Kidney epithelial cell (primary cell): ENCODE measurements around the gene ZNF77. TPM values are rescaled to one million over a fixed set of nuclear protein-coding genes. Genes with fewer than 3 reads are reported as not detected.

Experiments
- DNase-seq: peaks from one replicate; pipeline ENCODE4 v3.0.0-alpha.2; 2010; ENCODE audit warnings: low read depth
- H3K27me3 ChIP-seq: 2 replicates; pipeline ENCODE4 v1.6.0; 2011; ENCODE audit warnings: low read length; ENCODE audit not compliant: control insufficient read depth, insufficient read depth
- H3K36me3 ChIP-seq: 2 replicates; pipeline ENCODE4 v1.5.1; 2011; ENCODE audit warnings: low read length; ENCODE audit not compliant: control insufficient read depth, insufficient read depth
- H3K4me3 ChIP-seq: 2 replicates; pipeline ENCODE4 v1.5.1; 2011; ENCODE audit warnings: low read depth, mild to moderate bottlenecking, control low read depth, low read length
- CTCF ChIP-seq: IDR thresholded peaks from 2 replicates; pipeline ENCODE4 v1.5.1; 2011; ENCODE audit warnings: mild to moderate bottlenecking, moderate library complexity, low read length, control low read depth, inconsistent platforms; ENCODE audit not compliant: insufficient read depth, poor library complexity, severe bottlenecking
- total RNA-seq: library from RNA; depleted of rRNA; stranded (reverse); fragments of >200 nt; gene quantifications from 2 replicates; pipeline ENCODE4 v1.2.3, GENCODE V29; 2015

Gene ZNF77
- total RNA-seq, 1 donor from 2014 or later, result 3.1 TPM

- DNase-seq, result peak; percentile 75
- Histone ChIP-seq H3K36me3 (no peaks in the 10 kb centered on the region), H3K4me3 (peak within 1 kb of the TSS; percentile 61), H3K27me3 (peaks cover 12% of the 10 kb centered on the region)
- TF ChIP-seq CTCF, result no peak
These were observed 32.4 kb upstream of the ZNF77 start, which contains the start of gene TLE6 for GRCh38 chr19:2977001-2977745. Gene TLE6, plus strand, starts transcription at chr19:2977564. Its CDS starts 670 bp downstream, at chr19:2978234.

- Histone ChIP-seq H3K27me3 (peaks cover 12% of the 10 kb centered on the region), H3K36me3 (no peaks in the 10 kb centered on the region), H3K4me3 (peak overlapping the region; percentile 61)
- DNase-seq, result no peak
- TF ChIP-seq CTCF, result no peak
These were observed 31.8 kb upstream of the ZNF77 start for GRCh38 chr19:2976609-2977000.

GRCh38 chr19:2974342-2975041 is 29.7 kb upstream of the ZNF77 start:
- H3K36me3 ChIP-seq, result no peaks in the 10 kb centered on the region
- H3K4me3 ChIP-seq, result no peak overlapping the region
- peaks cover 10% of the 10 kb centered on the region for H3K27me3 ChIP-seq
- TF ChIP-seq CTCF, result no peak
- DNase-seq, result no peak

GRCh38 chr19:2973229-2973628 is 28.5 kb upstream of the ZNF77 start:
- no peak for TF ChIP-seq CTCF
- Histone ChIP-seq H3K27me3 (peaks cover 10% of the 10 kb centered on the region), H3K36me3 (no peaks in the 10 kb centered on the region), H3K4me3 (no peak overlapping the region)
- DNase-seq, result no peak

GRCh38 chr19:2970201-2970835 is 25.5 kb upstream of the ZNF77 start:
- H3K27me3 ChIP-seq, result peaks cover 10% of the 10 kb centered on the region
- H3K4me3 ChIP-seq, result no peak overlapping the region
- no peak for TF ChIP-seq CTCF
- DNase-seq, result no peak
- H3K36me3 ChIP-seq, result no peaks in the 10 kb centered on the region
